Measurements from ENCODE around the gene KRT75. TPM values are rescaled to one million over a fixed set of nuclear protein-coding genes. Genes with fewer than 3 reads are reported as not detected.

KRT75 gene
- polyA plus RNA-seq, 1 donor (not counting 4 experiments of a cell fraction or from before 2014, with no cell fraction given), result 59.4 TPM

DNA sequence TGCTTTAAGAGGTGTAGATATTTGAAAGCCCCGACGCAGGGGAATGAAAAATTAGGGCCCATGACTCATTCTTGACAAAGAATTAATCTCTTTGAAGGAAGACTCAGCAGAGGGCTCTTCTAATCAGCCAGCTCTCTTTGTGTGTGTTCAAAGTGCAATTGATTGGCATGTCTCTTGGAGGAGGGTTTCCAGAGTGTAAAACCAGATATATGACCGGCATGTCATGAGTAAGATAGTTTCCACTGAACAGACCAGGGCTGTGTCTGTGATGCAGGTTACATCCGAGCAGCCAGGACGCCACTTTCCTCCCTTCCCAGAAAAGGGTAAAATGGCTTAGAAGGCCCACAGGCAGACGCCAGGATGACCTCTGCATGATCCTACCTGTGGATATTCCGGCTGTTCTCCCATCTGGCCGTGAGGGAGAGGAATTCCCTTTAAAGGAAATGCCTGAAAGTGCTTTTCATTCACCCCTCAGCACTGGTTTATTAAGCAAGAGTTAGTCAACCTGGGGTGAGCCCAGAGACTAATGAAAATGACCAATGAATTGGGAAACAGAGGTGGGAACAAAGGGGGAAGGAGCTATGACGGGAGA is 7.2 kb upstream of the KRT75 start:
- peaks cover 73% of the 10 kb centered on the region for H3K4me1 ChIP-seq (ENCODE audit: control insufficient read depth, extremely low read depth, insufficient read depth, low read length)
- no peaks in the 10 kb centered on the region for H3K27me3 ChIP-seq (ENCODE audit: control insufficient read depth, extremely low read depth, insufficient read depth, low read length)
- H3K9me3 ChIP-seq (ENCODE audit: control insufficient read depth, low read depth, low read length), result no peaks in the 10 kb centered on the region
- peaks cover 2% of the 10 kb centered on the region for H3K79me2 ChIP-seq (ENCODE audit: control insufficient read depth, insufficient read depth, low read length)
- FAIRE-seq, result no peak
- no peaks in the 10 kb centered on the region for H3K9me1 ChIP-seq (ENCODE audit: control insufficient read depth, extremely low read depth, insufficient read depth, low read length)
- no peak for TF ChIP-seq EZH2 (IDR thresholded peaks at IDR 0.05; ENCODE audit: low read length)
- TF ChIP-seq, protein P1, sequence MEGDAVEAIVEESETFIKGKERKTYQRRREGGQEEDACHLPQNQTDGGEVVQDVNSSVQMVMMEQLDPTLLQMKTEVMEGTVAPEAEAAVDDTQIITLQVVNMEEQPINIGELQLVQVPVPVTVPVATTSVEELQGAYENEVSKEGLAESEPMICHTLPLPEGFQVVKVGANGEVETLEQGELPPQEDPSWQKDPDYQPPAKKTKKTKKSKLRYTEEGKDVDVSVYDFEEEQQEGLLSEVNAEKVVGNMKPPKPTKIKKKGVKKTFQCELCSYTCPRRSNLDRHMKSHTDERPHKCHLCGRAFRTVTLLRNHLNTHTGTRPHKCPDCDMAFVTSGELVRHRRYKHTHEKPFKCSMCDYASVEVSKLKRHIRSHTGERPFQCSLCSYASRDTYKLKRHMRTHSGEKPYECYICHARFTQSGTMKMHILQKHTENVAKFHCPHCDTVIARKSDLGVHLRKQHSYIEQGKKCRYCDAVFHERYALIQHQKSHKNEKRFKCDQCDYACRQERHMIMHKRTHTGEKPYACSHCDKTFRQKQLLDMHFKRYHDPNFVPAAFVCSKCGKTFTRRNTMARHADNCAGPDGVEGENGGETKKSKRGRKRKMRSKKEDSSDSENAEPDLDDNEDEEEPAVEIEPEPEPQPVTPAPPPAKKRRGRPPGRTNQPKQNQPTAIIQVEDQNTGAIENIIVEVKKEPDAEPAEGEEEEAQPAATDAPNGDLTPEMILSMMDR (optimal IDR thresholded peaks at IDR 0.05 in 1 of 3, IDR thresholded peaks at IDR 0.05 in 1 of 3, conservative IDR thresholded peaks at IDR 0.05 in 1 of 3; ENCODE audit: extremely low read depth in 1 of 3, insufficient read depth in 2 of 3, low read length in 3 of 3), result no peak
- H4K20me1 ChIP-seq (ENCODE audit: control insufficient read depth, extremely low read depth, insufficient read depth, low read length), result no peaks in the 10 kb centered on the region
- H3K36me3 ChIP-seq (ENCODE audit: control insufficient read depth in 2 of 2, extremely low read depth in 1 of 2, insufficient read depth in 2 of 2, low read length in 2 of 2), result peaks cover 0 to 2% of the 10 kb centered on the region in 2 experiments
- peak overlapping the region; percentile 97 for H3K27ac ChIP-seq (ENCODE audit: control insufficient read depth, insufficient read depth, low read length)
- peak overlapping the region in 2 of 3 experiments; percentile 24 to 47 for H3K4me3 ChIP-seq (ENCODE audit: control insufficient read depth in 2 of 3, extremely low read depth in 1 of 3, insufficient read depth in 2 of 3, low read depth in 1 of 3, low read length in 3 of 3)
- no peak overlapping the region for H2AFZ ChIP-seq (ENCODE audit: control insufficient read depth, low read length)
- no peak for DNase-seq (ENCODE audit: low read depth, low spot score)
- H3K4me2 ChIP-seq (ENCODE audit: control insufficient read depth, extremely low read depth, insufficient read depth, low read depth, low read length), result peak overlapping the region; percentile 84
- dilution Hi-C loops (cut with MboI; ENCODE audit: extremely low pct_ligation_motif_present, low sequenced_read_pairs), result no loop called here
- peak overlapping the region; percentile 78 for H3K9ac ChIP-seq (ENCODE audit: control insufficient read depth, extremely low read depth, insufficient read depth, low read length)

DNA sequence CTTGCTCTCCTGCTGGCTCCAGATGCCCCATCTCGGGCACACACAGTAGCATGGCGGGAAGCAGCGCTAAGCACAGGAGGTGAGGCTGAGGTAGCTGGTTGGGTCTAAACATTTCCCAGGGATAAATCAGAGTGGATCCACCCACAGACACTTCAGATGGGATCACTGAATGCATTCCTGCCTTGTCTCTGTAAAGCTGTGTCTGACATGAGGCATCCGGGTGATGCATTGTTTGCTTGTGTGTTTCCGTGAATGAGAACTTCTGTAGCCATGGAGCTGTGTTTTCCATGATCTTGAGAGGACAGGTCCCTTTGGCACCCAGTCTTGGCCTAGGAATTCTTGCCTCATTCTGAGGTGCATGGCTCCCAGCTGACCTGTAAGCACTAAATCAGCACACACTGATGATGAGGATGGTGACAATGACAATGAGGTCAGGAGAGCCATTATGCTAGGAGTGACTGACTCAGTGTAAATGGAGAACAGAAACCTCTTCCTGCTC is 6.7 kb upstream of the KRT75 start:
- FAIRE-seq (peak; percentile 97), DNase-seq (ENCODE audit: low read depth, low spot score) (no peak)
- H3K9me1 ChIP-seq (ENCODE audit: control insufficient read depth, extremely low read depth, insufficient read depth, low read length), result no peaks in the 10 kb centered on the region
- H3K4me1 ChIP-seq (ENCODE audit: control insufficient read depth, extremely low read depth, insufficient read depth, low read length), result peaks cover 78% of the 10 kb centered on the region
- no peaks in the 10 kb centered on the region for H3K9me3 ChIP-seq (ENCODE audit: control insufficient read depth, low read depth, low read length)
- H3K9ac ChIP-seq (ENCODE audit: control insufficient read depth, extremely low read depth, insufficient read depth, low read length), result peak overlapping the region; percentile 78
- H3K27ac ChIP-seq (ENCODE audit: control insufficient read depth, insufficient read depth, low read length), result peak overlapping the region; percentile 97
- H3K4me2 ChIP-seq (ENCODE audit: control insufficient read depth, extremely low read depth, insufficient read depth, low read depth, low read length), result peak overlapping the region; percentile 84
- TF ChIP-seq, protein P1 (optimal IDR thresholded peaks at IDR 0.05 in 1 of 3, IDR thresholded peaks at IDR 0.05 in 1 of 3, conservative IDR thresholded peaks at IDR 0.05 in 1 of 3; ENCODE audit: extremely low read depth in 1 of 3, insufficient read depth in 2 of 3, low read length in 3 of 3), result no peak
- TF ChIP-seq EZH2 (IDR thresholded peaks at IDR 0.05; ENCODE audit: low read length), result no peak
- peaks cover 0 to 2% of the 10 kb centered on the region in 2 experiments for H3K36me3 ChIP-seq (ENCODE audit: control insufficient read depth in 2 of 2, extremely low read depth in 1 of 2, insufficient read depth in 2 of 2, low read length in 2 of 2)
- no peak overlapping the region for H3K4me3 ChIP-seq (ENCODE audit: control insufficient read depth in 2 of 3, extremely low read depth in 1 of 3, insufficient read depth in 2 of 3, low read depth in 1 of 3, low read length in 3 of 3)
- H3K27me3 ChIP-seq (ENCODE audit: control insufficient read depth, extremely low read depth, insufficient read depth, low read length), result no peaks in the 10 kb centered on the region
- dilution Hi-C loops (cut with MboI; ENCODE audit: extremely low pct_ligation_motif_present, low sequenced_read_pairs), result no loop called here
- no peaks in the 10 kb centered on the region for H4K20me1 ChIP-seq (ENCODE audit: control insufficient read depth, extremely low read depth, insufficient read depth, low read length)
- H3K79me2 ChIP-seq (ENCODE audit: control insufficient read depth, insufficient read depth, low read length), result peaks cover 2% of the 10 kb centered on the region
- no peak overlapping the region for H2AFZ ChIP-seq (ENCODE audit: control insufficient read depth, low read length)
